ENCODE measurements around the gene KANK2.

KANK2 gene

DNA sequence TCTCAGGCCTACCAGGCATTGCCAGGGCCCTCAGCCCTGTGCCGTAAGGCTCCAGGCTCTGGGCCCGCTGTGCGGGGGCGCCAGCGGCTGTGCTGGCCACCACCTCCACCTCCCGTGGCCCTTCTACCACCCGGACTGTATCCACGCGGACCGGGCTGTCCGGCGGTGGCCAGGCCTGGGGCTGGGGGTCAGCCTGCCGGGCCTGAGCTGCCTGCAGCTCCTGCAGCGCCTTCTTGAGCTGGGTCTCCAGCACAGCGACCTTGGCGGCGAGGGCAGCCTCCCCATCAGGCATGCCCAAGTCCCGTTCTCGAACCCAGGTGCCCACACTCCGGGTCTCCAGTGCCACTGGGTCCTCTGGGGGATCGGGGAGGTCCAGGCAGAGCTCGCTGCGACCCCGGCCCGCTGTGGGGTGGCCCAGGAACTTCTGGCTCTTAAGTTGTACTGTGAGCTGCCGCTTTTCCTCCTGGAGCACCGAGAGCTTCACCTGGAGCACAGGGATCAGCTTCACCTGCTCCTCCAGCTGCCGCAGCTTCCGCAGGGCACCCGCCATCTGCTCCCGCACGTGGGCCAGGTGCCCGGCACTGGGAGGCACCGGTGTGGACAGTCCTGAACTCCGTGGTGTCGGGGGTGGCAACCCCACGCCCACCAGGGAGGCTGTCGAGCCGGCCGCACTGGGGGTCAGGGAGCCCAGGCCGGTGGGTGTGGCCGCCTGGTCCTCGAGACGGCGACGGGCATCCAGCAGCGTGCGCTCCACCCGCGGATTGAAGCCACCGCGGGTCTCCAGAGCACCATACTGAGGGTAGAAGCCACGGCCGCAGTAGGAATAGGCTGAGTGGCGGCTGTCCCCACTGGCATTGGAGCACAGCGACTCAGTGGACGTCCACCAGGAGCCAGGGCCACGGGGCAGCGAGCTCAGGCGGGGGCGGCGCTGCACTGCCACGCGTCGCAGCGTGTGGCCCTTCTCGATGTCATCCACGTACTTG, 4.1 kb downstream of the KANK2 start:
- no peak for DNase-seq (ENCODE audit: low spot score)

GRCh38 chr19:11191934-11192333, 5.4 kb downstream of the KANK2 start:
- TF ChIP-seq, protein P1, sequence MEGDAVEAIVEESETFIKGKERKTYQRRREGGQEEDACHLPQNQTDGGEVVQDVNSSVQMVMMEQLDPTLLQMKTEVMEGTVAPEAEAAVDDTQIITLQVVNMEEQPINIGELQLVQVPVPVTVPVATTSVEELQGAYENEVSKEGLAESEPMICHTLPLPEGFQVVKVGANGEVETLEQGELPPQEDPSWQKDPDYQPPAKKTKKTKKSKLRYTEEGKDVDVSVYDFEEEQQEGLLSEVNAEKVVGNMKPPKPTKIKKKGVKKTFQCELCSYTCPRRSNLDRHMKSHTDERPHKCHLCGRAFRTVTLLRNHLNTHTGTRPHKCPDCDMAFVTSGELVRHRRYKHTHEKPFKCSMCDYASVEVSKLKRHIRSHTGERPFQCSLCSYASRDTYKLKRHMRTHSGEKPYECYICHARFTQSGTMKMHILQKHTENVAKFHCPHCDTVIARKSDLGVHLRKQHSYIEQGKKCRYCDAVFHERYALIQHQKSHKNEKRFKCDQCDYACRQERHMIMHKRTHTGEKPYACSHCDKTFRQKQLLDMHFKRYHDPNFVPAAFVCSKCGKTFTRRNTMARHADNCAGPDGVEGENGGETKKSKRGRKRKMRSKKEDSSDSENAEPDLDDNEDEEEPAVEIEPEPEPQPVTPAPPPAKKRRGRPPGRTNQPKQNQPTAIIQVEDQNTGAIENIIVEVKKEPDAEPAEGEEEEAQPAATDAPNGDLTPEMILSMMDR (IDR thresholded peaks at IDR 0.05; ENCODE audit: extremely low read depth, insufficient read depth, missing control alignments): no peak
- DNase-seq (ENCODE audit: low spot score): no peak
- in situ Hi-C loops (cut with MboI; ENCODE audit: low pct_unique_long_range_greater_than_20kb, low sequenced_read_pairs, unreplicated experiment): no loop called here

More for the DNA sequence above, 4.1 kb downstream of the KANK2 start:
- in situ Hi-C loops (cut with MboI; ENCODE audit: low pct_unique_long_range_greater_than_20kb, low sequenced_read_pairs, unreplicated experiment): no loop called here
- TF ChIP-seq, protein P1 (IDR thresholded peaks at IDR 0.05; ENCODE audit: extremely low read depth, insufficient read depth, missing control alignments): no peak

- TF ChIP-seq, protein P1 (IDR thresholded peaks at IDR 0.05; ENCODE audit: extremely low read depth, insufficient read depth, missing control alignments): no peak
- no peak for DNase-seq (ENCODE audit: low spot score)
- in situ Hi-C loops (cut with MboI; ENCODE audit: low pct_unique_long_range_greater_than_20kb, low sequenced_read_pairs, unreplicated experiment): no loop called here
Observed at GRCh38 chr19:11191273-11191755, 6.0 kb downstream of the KANK2 start.

DNA sequence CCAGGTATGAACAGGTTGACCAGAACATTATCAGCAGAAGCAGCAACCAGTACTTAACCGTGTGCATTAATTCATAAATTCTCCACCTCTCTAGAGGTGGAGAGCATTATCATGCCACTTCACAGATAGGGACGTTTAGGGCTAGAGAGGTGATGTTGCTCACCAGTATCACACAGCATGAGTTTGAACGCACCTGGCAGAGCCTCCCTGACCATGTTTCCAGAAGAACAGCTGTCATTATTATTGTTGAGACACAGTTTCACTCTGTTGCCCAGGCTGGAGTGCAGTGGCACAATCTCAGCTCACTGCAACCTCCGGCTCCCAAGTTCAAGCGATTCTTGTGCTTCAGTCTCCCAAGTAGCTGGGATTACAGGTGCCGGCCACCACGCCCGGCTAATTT, 6.8 kb downstream of the KANK2 start:
- DNase-seq (ENCODE audit: low spot score): no peak
- TF ChIP-seq, protein P1 (IDR thresholded peaks at IDR 0.05; ENCODE audit: extremely low read depth, insufficient read depth, missing control alignments): no peak
- in situ Hi-C loops (cut with MboI; ENCODE audit: low pct_unique_long_range_greater_than_20kb, low sequenced_read_pairs, unreplicated experiment): no loop called here

- no peak for DNase-seq (ENCODE audit: low spot score)
- TF ChIP-seq, protein P1 (IDR thresholded peaks at IDR 0.05; ENCODE audit: extremely low read depth, insufficient read depth, missing control alignments): no peak
- in situ Hi-C loops (cut with MboI; ENCODE audit: low pct_unique_long_range_greater_than_20kb, low sequenced_read_pairs, unreplicated experiment): no loop called here
Observed at GRCh38 chr19:11187441-11187840, 9.9 kb downstream of the KANK2 start.

DNA sequence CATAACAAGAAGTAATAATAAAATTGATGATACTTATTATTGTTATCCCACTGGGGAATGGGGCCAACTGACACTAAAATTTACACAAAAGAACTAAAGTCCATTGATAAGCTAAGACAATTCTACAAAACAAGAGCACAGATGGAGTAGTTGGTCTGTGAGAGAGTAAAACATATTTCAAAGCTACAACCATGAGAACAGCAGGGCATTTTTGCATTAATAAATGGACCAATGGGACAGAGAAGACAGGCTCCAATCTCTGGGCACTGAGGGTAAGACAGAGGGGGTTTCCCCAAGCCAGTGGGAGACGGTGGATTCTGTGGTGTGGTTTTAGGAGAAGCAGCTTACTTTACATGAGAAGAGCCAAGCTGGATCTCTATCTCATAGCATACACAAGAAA, 14.4 kb downstream of the KANK2 start:
- TF ChIP-seq, protein P1 (IDR thresholded peaks at IDR 0.05; ENCODE audit: extremely low read depth, insufficient read depth, missing control alignments): no peak
- in situ Hi-C loops (cut with MboI; ENCODE audit: low pct_unique_long_range_greater_than_20kb, low sequenced_read_pairs, unreplicated experiment): no loop called here
- DNase-seq (ENCODE audit: low spot score): no peak

Measured in GM13977 (cell line).